ENCODE measurements around the gene PROM1. TPM values are rescaled to one million over a fixed set of nuclear protein-coding genes. Genes with fewer than 3 reads are reported as not detected.

Gene PROM1
- total and polyA plus RNA-seq, 9 donors = 0.10 to 3.3 (median 0.81) TPM

- Histone ChIP-seq H3K36me3 (no peaks in the 10 kb centered on the region), H3K27ac (no peak overlapping the region), H3K4me3 (no peak overlapping the region), H3K9me3 (no peaks in the 10 kb centered on the region), H3K4me1 (ENCODE audit: insufficient read depth) (peaks cover 11% of the 10 kb centered on the region), H3K27me3 (no peaks in the 10 kb centered on the region)
- WGBS, 3 donors = 92 to 95% (median 92%) methylated on average over 4 of the region's 4 CpGs
- intact Hi-C loops (cut with DNase I) = no loop called here
- no peak for DNase-seq
- TF ChIP-seq CTCF (IDR thresholded peaks at IDR 0.05) = no peak
- no peak for TF ChIP-seq EP300 (IDR thresholded peaks at IDR 0.05)
- TF ChIP-seq POLR2A (IDR thresholded peaks at IDR 0.05) = no peak
Observed at GRCh38 chr4:16078195-16078760, 5.5 kb downstream of the PROM1 start.

GRCh38 chr4:16077786-16078185 lies 6.0 kb downstream of the PROM1 start:
- Histone ChIP-seq H3K36me3 (no peaks in the 10 kb centered on the region), H3K27ac (no peak overlapping the region), H3K27me3 (no peaks in the 10 kb centered on the region), H3K4me1 (ENCODE audit: insufficient read depth) (peaks cover 6% of the 10 kb centered on the region), H3K9me3 (no peaks in the 10 kb centered on the region), H3K4me3 (no peak overlapping the region)
- no peak for DNase-seq
- intact Hi-C loops (cut with DNase I) = no loop called here
- no peak for TF ChIP-seq CTCF (IDR thresholded peaks at IDR 0.05)
- TF ChIP-seq POLR2A (IDR thresholded peaks at IDR 0.05) = no peak
- no peak for TF ChIP-seq EP300 (IDR thresholded peaks at IDR 0.05)
- 64 to 75% (median 69%) methylated on average over 4 of the region's 4 CpGs for WGBS, 3 donors

GRCh38 chr4:16075975-16076757 lies 7.7 kb downstream of the PROM1 start:
- H3K36me3 ChIP-seq = no peaks in the 10 kb centered on the region
- no peaks in the 10 kb centered on the region for H3K27me3 ChIP-seq
- WGBS, 3 donors = 79 to 89% (median 82%) methylated on average over 8 of the region's 8 CpGs
- H3K4me1 ChIP-seq (ENCODE audit: insufficient read depth) = no peaks in the 10 kb centered on the region
- TF ChIP-seq POLR2A (IDR thresholded peaks at IDR 0.05) (no peak), EP300 (IDR thresholded peaks at IDR 0.05) (no peak), CTCF (IDR thresholded peaks at IDR 0.05) (no peak)
- H3K9me3 ChIP-seq = no peaks in the 10 kb centered on the region
- no peak overlapping the region for H3K27ac ChIP-seq
- no peak overlapping the region for H3K4me3 ChIP-seq
- intact Hi-C loops (cut with DNase I) = no loop called here
- DNase-seq = no peak

GRCh38 chr4:16075061-16075460 lies 8.8 kb downstream of the PROM1 start:
- H3K27me3 ChIP-seq = no peaks in the 10 kb centered on the region
- WGBS, 3 donors = 58 to 64% (median 60%) methylated on average over 3 of the region's 3 CpGs
- H3K4me1 ChIP-seq (ENCODE audit: insufficient read depth) = no peaks in the 10 kb centered on the region
- DNase-seq = no peak
- H3K36me3 ChIP-seq = no peaks in the 10 kb centered on the region
- H3K27ac ChIP-seq = no peak overlapping the region
- no peaks in the 10 kb centered on the region for H3K9me3 ChIP-seq
- TF ChIP-seq POLR2A (IDR thresholded peaks at IDR 0.05) (no peak), EP300 (IDR thresholded peaks at IDR 0.05) (no peak), CTCF (IDR thresholded peaks at IDR 0.05) (no peak)
- intact Hi-C loops (cut with DNase I) = no loop called here
- H3K4me3 ChIP-seq = no peak overlapping the region
